DOHH2 (cell line): ENCODE measurements around the gene OXCT1.

Experiments
- CTCF ChIP-seq: fragments of 200-600 bp; sonication (generic); IDR thresholded peaks from one replicate; pipeline ENCODE4 v1.5.1; 2014; ENCODE audit warnings: antibody characterized with exemption, mild to moderate bottlenecking, low read depth, low read length; ENCODE audit not compliant: poor library complexity, severe bottlenecking
- EZH2phosphoT487 ChIP-seq: fragments of 200-600 bp; sonication (generic); IDR thresholded peaks from 2 replicates; pipeline ENCODE4 v1.6.1; 2017; ENCODE audit warnings: borderline replicate concordance, mild to moderate bottlenecking, antibody characterized with exemption, low read length, moderate library complexity, mixed read lengths

- no peak for TF ChIP-seq CTCF
- no peak for TF ChIP-seq EZH2phosphoT487
These were observed at the start of gene OXCT1 for GRCh38 chr5:41869724-41870626.
